HCT116 (cell line): ENCODE measurements around the gene PHF2.

ENCODE experiments used
- ELF1 ChIP-seq: IDR thresholded peaks from 2 replicates; pipeline ENCODE4 v1.6.1; 2012; ENCODE audit warnings: low read depth, borderline replicate concordance
- EZH2 ChIP-seq: fragments of 200-600 bp; sonication (generic); IDR thresholded peaks from 2 replicates; pipeline ENCODE4 v1.6.1; 2017; ENCODE audit warnings: antibody characterized with exemption, mixed run types
- EZH2phosphoT487 ChIP-seq: fragments of 200-600 bp; IDR thresholded peaks from 2 replicates; pipeline ENCODE4 v1.6.1; 2018; ENCODE audit warnings: antibody characterized with exemption, borderline replicate concordance
- POLR2A ChIP-seq: IDR thresholded peaks from 2 replicates; pipeline ENCODE4 v1.7.0; 2011; ENCODE audit warnings: borderline replicate concordance; ENCODE audit not compliant: insufficient read depth, insufficient read length; ENCODE audit errors: extremely low read depth
- POLR2AphosphoS5 ChIP-seq: IDR thresholded peaks from 2 replicates; pipeline ENCODE4 v1.6.1; 2011; ENCODE audit warnings: mild to moderate bottlenecking, low read depth, low read length, moderate library complexity
- RAD21 ChIP-seq: IDR thresholded peaks from 2 replicates; pipeline ENCODE4 v1.6.1; 2012; ENCODE audit warnings: low read depth, mild to moderate bottlenecking
- SIN3A ChIP-seq: IDR thresholded peaks from 2 replicates; pipeline ENCODE4 v1.6.1; 2012; ENCODE audit warnings: low read depth
- ZFX ChIP-seq: fragments of 450-650 bp; IDR thresholded peaks from 2 replicates; pipeline ENCODE4 v1.6.1; 2017
- ZNF274 ChIP-seq: fragments of 200-500 bp; sonication (Bioruptor generic); IDR thresholded peaks from 2 replicates; pipeline ENCODE4 v1.6.1; 2014; ENCODE audit warnings: mild to moderate bottlenecking, low read depth, low read length, inconsistent platforms
- TF ChIP-seq, protein P1 (sequence below), 3 experiments: fragments of 200-600 bp in 1 of 3; sonication (generic) in 1 of 3; IDR thresholded peaks in 2 of 3; conservative IDR thresholded peaks in 1 of 3; 2 replicates each; pipeline ENCODE4 v1.5.1; 2012 to 2017; ENCODE audit warnings: low read depth in 2 of 3, low read length in 2 of 3, antibody characterized with exemption in 1 of 3, borderline replicate concordance in 1 of 3, control low read depth in 1 of 3, mild to moderate bottlenecking in 1 of 3, mixed read lengths in 1 of 3, mixed run types in 1 of 3, moderate library complexity in 1 of 3; ENCODE audit not compliant: insufficient read depth in 1 of 3
- TF ChIP-seq, protein P2 (sequence below): IDR thresholded peaks from 2 replicates; pipeline ENCODE4 v1.6.1; 2012
- TF ChIP-seq, protein P3 (sequence below): IDR thresholded peaks from 2 replicates; pipeline ENCODE4 v1.6.1; 2012
- TF ChIP-seq, protein P4 (sequence below): IDR thresholded peaks from 2 replicates; pipeline ENCODE4 v1.6.1; 2011; ENCODE audit warnings: mild to moderate bottlenecking, low read length, moderate library complexity; ENCODE audit not compliant: insufficient replicate concordance; ENCODE audit errors: extremely low read depth
- TF ChIP-seq, protein P5 (sequence below): IDR thresholded peaks from 2 replicates; pipeline ENCODE4 v1.6.1; 2012; ENCODE audit warnings: low read depth

DNA sequence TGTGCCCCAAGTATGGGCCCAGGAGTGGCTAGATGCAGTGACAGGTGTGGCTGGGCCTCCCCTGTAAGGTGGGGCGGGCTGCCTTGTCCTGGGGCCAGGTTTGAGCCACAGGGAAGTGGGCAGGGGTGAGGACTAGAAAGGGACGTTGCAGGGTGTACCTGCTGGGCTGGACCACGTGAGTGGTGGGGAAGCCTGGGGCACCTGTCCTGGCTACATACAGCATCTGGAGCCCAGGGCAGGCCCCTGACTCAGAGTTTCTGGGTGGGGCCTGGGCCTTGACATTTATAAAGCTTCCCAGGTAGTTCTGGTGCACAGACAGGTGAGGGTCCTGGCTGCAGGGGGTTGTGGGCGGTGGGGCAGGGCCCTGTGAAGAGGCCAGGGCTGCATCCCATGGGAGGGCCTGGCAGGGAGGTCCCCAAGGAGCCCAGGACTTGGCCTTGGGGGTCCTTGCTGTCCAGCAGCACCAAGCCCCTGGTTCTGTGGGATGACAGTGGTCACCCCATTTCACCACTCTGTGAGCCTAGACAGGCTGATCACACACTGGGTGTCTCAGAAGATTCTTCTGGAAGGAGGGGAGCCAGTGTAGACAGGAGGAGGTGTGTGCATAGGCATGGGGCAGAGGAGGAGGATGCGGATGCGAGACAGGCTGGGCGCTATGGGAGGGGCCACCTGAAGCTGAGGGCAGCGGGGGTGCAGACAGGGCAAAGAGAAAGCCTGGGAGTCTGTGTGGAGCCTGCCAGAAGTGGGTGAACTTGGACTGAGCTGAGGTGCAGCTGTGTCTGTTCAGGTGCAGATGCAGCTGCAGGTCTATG, 94.0 kb downstream of the PHF2 start:
- no peak for TF ChIP-seq ZFX
- TF ChIP-seq, protein P1, sequence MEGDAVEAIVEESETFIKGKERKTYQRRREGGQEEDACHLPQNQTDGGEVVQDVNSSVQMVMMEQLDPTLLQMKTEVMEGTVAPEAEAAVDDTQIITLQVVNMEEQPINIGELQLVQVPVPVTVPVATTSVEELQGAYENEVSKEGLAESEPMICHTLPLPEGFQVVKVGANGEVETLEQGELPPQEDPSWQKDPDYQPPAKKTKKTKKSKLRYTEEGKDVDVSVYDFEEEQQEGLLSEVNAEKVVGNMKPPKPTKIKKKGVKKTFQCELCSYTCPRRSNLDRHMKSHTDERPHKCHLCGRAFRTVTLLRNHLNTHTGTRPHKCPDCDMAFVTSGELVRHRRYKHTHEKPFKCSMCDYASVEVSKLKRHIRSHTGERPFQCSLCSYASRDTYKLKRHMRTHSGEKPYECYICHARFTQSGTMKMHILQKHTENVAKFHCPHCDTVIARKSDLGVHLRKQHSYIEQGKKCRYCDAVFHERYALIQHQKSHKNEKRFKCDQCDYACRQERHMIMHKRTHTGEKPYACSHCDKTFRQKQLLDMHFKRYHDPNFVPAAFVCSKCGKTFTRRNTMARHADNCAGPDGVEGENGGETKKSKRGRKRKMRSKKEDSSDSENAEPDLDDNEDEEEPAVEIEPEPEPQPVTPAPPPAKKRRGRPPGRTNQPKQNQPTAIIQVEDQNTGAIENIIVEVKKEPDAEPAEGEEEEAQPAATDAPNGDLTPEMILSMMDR (IDR thresholded peaks at IDR 0.05 in 2 of 3, conservative IDR thresholded peaks at IDR 0.05 in 1 of 3; ENCODE audit: borderline replicate concordance in 1 of 3, insufficient read depth in 1 of 3, low read depth in 2 of 3, low read length in 2 of 3), result no peak
- TF ChIP-seq EZH2phosphoT487, result no peak
- no peak for TF ChIP-seq RAD21
- TF ChIP-seq EZH2, result no peak
- TF ChIP-seq POLR2A, result no peak
- no peak for TF ChIP-seq POLR2AphosphoS5
- TF ChIP-seq ELF1, result no peak
- TF ChIP-seq, protein P2, sequence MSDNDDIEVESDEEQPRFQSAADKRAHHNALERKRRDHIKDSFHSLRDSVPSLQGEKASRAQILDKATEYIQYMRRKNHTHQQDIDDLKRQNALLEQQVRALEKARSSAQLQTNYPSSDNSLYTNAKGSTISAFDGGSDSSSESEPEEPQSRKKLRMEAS, result no peak
- TF ChIP-seq, protein P3, sequence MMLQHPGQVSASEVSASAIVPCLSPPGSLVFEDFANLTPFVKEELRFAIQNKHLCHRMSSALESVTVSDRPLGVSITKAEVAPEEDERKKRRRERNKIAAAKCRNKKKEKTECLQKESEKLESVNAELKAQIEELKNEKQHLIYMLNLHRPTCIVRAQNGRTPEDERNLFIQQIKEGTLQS, result no peak
- TF ChIP-seq ZNF274, result no peak
- TF ChIP-seq, protein P4, sequence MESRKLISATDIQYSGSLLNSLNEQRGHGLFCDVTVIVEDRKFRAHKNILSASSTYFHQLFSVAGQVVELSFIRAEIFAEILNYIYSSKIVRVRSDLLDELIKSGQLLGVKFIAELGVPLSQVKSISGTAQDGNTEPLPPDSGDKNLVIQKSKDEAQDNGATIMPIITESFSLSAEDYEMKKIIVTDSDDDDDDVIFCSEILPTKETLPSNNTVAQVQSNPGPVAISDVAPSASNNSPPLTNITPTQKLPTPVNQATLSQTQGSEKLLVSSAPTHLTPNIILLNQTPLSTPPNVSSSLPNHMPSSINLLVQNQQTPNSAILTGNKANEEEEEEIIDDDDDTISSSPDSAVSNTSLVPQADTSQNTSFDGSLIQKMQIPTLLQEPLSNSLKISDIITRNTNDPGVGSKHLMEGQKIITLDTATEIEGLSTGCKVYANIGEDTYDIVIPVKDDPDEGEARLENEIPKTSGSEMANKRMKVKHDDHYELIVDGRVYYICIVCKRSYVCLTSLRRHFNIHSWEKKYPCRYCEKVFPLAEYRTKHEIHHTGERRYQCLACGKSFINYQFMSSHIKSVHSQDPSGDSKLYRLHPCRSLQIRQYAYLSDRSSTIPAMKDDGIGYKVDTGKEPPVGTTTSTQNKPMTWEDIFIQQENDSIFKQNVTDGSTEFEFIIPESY, result no peak
- TF ChIP-seq, protein P5, sequence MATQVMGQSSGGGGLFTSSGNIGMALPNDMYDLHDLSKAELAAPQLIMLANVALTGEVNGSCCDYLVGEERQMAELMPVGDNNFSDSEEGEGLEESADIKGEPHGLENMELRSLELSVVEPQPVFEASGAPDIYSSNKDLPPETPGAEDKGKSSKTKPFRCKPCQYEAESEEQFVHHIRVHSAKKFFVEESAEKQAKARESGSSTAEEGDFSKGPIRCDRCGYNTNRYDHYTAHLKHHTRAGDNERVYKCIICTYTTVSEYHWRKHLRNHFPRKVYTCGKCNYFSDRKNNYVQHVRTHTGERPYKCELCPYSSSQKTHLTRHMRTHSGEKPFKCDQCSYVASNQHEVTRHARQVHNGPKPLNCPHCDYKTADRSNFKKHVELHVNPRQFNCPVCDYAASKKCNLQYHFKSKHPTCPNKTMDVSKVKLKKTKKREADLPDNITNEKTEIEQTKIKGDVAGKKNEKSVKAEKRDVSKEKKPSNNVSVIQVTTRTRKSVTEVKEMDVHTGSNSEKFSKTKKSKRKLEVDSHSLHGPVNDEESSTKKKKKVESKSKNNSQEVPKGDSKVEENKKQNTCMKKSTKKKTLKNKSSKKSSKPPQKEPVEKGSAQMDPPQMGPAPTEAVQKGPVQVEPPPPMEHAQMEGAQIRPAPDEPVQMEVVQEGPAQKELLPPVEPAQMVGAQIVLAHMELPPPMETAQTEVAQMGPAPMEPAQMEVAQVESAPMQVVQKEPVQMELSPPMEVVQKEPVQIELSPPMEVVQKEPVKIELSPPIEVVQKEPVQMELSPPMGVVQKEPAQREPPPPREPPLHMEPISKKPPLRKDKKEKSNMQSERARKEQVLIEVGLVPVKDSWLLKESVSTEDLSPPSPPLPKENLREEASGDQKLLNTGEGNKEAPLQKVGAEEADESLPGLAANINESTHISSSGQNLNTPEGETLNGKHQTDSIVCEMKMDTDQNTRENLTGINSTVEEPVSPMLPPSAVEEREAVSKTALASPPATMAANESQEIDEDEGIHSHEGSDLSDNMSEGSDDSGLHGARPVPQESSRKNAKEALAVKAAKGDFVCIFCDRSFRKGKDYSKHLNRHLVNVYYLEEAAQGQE, result no peak
- TF ChIP-seq SIN3A, result no peak
